MM.1S (cell line): Measurements from ENCODE around the gene LSAMP.

ENCODE experiments used
- DNase-seq: peaks from one replicate; pipeline ENCODE4 v3.0.0-alpha.2; 2015
- H2AFZ ChIP-seq: fragments of 300-600 bp; sonication (generic); 2 replicates; pipeline ENCODE4 v1.6.0; 2016; ENCODE audit warnings: antibody characterized with exemption, low read length
- H3F3A ChIP-seq: fragments of 300-600 bp; sonication (generic); 2 replicates; pipeline ENCODE4 v1.6.1; 2016; ENCODE audit warnings: mild to moderate bottlenecking, antibody characterized with exemption, low read length, moderate library complexity, mixed read lengths; ENCODE audit not compliant: insufficient read depth
- H3K27ac ChIP-seq: fragments of 300-600 bp; sonication (generic); 2 replicates; pipeline ENCODE4 v1.5.1; 2016; ENCODE audit warnings: mild to moderate bottlenecking, low read length
- H3K27me3 ChIP-seq: fragments of 300-600 bp; sonication (generic); replicated peaks from 2 replicates; pipeline ENCODE4 v1.6.0; 2016; ENCODE audit warnings: low read length; ENCODE audit not compliant: insufficient read depth
- H3K36me3 ChIP-seq: fragments of 300-600 bp; sonication (generic); replicated peaks from 2 replicates; pipeline ENCODE4 v1.6.1; 2016; ENCODE audit warnings: mild to moderate bottlenecking, low read length, mixed read lengths; ENCODE audit not compliant: insufficient read depth
- H3K4me1 ChIP-seq: fragments of 300-600 bp; sonication (generic); 2 replicates; pipeline ENCODE4 v1.6.1; 2016; ENCODE audit warnings: low read length, mixed read lengths
- H3K4me2 ChIP-seq: fragments of 300-600 bp; sonication (generic); 2 replicates; pipeline ENCODE4 v1.6.0; 2016; ENCODE audit warnings: low read depth, low read length
- H3K4me3 ChIP-seq: fragments of 300-600 bp; sonication (generic); 2 replicates; pipeline ENCODE4 v1.5.1; 2016; ENCODE audit warnings: low read length, mixed read lengths
- H3K79me2 ChIP-seq: fragments of 300-600 bp; sonication (generic); 2 replicates; pipeline ENCODE4 v1.6.1; 2016; ENCODE audit warnings: mixed run types, low read length, mixed read lengths
- H3K9ac ChIP-seq: fragments of 300-600 bp; sonication (generic); 2 replicates; pipeline ENCODE4 v1.6.1; 2016; ENCODE audit warnings: low read length, mixed read lengths
- H3K9me2 ChIP-seq: fragments of 300-600 bp; sonication (generic); replicated peaks from 2 replicates; pipeline ENCODE4 v1.6.1; 2016; ENCODE audit warnings: mild to moderate bottlenecking, low read length, mixed read lengths; ENCODE audit not compliant: insufficient read depth
- H3K9me3 ChIP-seq: fragments of 300-600 bp; sonication (generic); replicated peaks from 2 replicates; pipeline ENCODE4 v1.6.1; 2016; ENCODE audit warnings: mild to moderate bottlenecking, low read length, mixed read lengths; ENCODE audit not compliant: insufficient read depth
- H4K20me1 ChIP-seq: fragments of 300-600 bp; sonication (generic); 2 replicates; pipeline ENCODE4 v1.6.1; 2016; ENCODE audit warnings: mild to moderate bottlenecking, low read length, moderate library complexity, mixed read lengths; ENCODE audit not compliant: insufficient read depth
- EZH2 ChIP-seq: fragments of 300-600 bp; sonication (generic); optimal IDR thresholded peaks from 2 replicates; pipeline ENCODE3; 2017; ENCODE audit warnings: low read depth, mild to moderate bottlenecking, antibody characterized with exemption, low read length, mixed read lengths
- EZH2phosphoT487 ChIP-seq: fragments of 300-600 bp; sonication (generic); IDR thresholded peaks from 2 replicates; pipeline ENCODE4 v1.6.1; 2018; ENCODE audit warnings: antibody characterized with exemption, low read length
- TF ChIP-seq, protein P1 (sequence below): fragments of 300-600 bp; sonication (generic); IDR thresholded peaks from 2 replicates; pipeline ENCODE4 v1.5.1; 2016; ENCODE audit warnings: antibody characterized with exemption, low read length, mixed read lengths

The LSAMP gene

DNA sequence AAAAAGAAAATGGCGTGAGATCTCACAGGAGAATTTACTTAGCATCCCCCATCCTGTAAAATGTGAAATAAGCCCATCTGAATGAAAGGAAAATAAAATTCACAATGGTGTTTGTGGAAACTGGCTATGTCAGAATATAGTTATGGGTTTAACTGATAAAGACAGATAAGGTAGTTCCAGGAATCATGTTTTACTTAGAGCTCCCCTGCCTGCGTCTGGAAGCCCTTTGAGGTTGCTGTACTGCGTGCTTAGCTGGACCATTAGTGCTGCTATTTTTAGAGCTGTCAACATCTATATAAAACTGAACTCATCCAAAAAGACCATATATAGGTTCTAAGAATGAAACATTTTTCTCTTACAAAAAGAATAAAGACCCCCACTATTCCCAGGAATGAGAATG lies 130.8 kb downstream of the LSAMP start:
- H3K27ac ChIP-seq: no peak overlapping the region
- no peak overlapping the region for H3K4me3 ChIP-seq
- no peaks in the 10 kb centered on the region for H3K9me3 ChIP-seq
- H3K4me1 ChIP-seq: no peaks in the 10 kb centered on the region
- H3K4me2 ChIP-seq: no peak overlapping the region
- H4K20me1 ChIP-seq: no peaks in the 10 kb centered on the region
- H3K79me2 ChIP-seq: no peaks in the 10 kb centered on the region
- H3K9me2 ChIP-seq: no peaks in the 10 kb centered on the region
- H3K27me3 ChIP-seq: no peaks in the 10 kb centered on the region
- TF ChIP-seq, protein P1, sequence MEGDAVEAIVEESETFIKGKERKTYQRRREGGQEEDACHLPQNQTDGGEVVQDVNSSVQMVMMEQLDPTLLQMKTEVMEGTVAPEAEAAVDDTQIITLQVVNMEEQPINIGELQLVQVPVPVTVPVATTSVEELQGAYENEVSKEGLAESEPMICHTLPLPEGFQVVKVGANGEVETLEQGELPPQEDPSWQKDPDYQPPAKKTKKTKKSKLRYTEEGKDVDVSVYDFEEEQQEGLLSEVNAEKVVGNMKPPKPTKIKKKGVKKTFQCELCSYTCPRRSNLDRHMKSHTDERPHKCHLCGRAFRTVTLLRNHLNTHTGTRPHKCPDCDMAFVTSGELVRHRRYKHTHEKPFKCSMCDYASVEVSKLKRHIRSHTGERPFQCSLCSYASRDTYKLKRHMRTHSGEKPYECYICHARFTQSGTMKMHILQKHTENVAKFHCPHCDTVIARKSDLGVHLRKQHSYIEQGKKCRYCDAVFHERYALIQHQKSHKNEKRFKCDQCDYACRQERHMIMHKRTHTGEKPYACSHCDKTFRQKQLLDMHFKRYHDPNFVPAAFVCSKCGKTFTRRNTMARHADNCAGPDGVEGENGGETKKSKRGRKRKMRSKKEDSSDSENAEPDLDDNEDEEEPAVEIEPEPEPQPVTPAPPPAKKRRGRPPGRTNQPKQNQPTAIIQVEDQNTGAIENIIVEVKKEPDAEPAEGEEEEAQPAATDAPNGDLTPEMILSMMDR: no peak
- TF ChIP-seq EZH2phosphoT487 (no peak), EZH2 (no peak)
- H3K36me3 ChIP-seq: no peaks in the 10 kb centered on the region
- no peak overlapping the region for H2AFZ ChIP-seq
- no peak for DNase-seq
- H3K9ac ChIP-seq: no peak overlapping the region
- no peaks in the 10 kb centered on the region for H3F3A ChIP-seq

DNA sequence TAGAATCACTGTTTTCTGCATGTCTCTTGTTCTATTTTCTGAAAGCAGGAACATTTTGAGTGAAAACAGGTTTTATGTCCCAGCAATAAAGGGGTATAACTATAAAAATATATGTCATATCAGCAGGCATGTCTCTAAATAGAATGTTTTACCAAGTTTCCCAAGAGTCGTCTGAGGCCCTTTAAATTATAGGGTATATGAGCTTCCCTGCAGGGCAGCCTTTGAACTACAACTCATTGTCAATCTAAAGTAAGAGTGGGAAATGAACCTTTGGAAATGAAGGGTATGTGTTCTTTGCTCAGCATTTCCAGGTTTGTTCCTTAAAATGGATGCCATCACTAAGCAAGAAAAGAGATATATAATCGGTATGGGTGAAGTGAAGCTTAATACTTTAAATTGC lies 138.6 kb downstream of the LSAMP start:
- Histone ChIP-seq H3K4me2 (no peak overlapping the region), H3K9me2 (no peaks in the 10 kb centered on the region; the same call in 1 of the 2 replicates), H3K36me3 (no peaks in the 10 kb centered on the region), H2AFZ (no peak overlapping the region), H3K79me2 (no peaks in the 10 kb centered on the region), H3K9me3 (no peaks in the 10 kb centered on the region), H3K27ac (no peak overlapping the region), H3K4me1 (no peaks in the 10 kb centered on the region), H3K9ac (no peak overlapping the region), H3K4me3 (no peak overlapping the region), H4K20me1 (no peaks in the 10 kb centered on the region), H3F3A (no peaks in the 10 kb centered on the region), H3K27me3 (no peaks in the 10 kb centered on the region)
- DNase-seq: no peak
- TF ChIP-seq EZH2phosphoT487 (no peak), EZH2 (no peak)
- TF ChIP-seq, protein P1: no peak

DNA sequence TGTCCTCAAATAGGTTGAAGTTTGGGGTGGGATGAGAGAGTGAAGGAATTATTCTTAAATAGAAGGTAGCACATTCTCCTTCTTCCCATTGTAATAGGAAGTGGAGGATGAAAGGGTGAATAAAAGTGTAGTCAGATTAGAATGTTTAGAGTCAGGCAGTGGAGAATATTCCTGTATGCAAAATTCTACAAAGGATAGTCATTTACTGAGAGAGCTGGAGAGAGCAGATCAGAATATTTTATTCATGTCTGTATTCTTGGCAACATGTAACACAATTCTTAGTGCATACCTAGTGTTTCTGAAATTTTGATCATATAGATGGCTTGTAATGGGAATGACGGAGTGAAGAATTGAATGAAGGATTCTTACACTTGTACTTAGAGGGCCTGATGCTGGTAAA lies 139.1 kb downstream of the LSAMP start:
- H3K36me3 ChIP-seq: no peaks in the 10 kb centered on the region
- no peak overlapping the region for H3K4me3 ChIP-seq
- no peak overlapping the region for H2AFZ ChIP-seq
- H3F3A ChIP-seq: no peaks in the 10 kb centered on the region
- no peak overlapping the region for H3K4me2 ChIP-seq
- H4K20me1 ChIP-seq: no peaks in the 10 kb centered on the region
- H3K9ac ChIP-seq: no peak overlapping the region
- no peak for DNase-seq
- TF ChIP-seq, protein P1: no peak
- TF ChIP-seq EZH2phosphoT487: no peak
- TF ChIP-seq EZH2: no peak
- no peaks in the 10 kb centered on the region for H3K27me3 ChIP-seq
- no peaks in the 10 kb centered on the region for H3K79me2 ChIP-seq
- no peak overlapping the region for H3K27ac ChIP-seq
- no peaks in the 10 kb centered on the region for H3K9me3 ChIP-seq
- no peaks in the 10 kb centered on the region; the same call in 1 of the 2 replicates for H3K9me2 ChIP-seq
- no peaks in the 10 kb centered on the region for H3K4me1 ChIP-seq
